ENCODE measurements around the gene GALNT18.

GRCh38 chr11:11498195-11498594 lies 123.6 kb downstream of the GALNT18 start:
- TF ChIP-seq, protein P1, sequence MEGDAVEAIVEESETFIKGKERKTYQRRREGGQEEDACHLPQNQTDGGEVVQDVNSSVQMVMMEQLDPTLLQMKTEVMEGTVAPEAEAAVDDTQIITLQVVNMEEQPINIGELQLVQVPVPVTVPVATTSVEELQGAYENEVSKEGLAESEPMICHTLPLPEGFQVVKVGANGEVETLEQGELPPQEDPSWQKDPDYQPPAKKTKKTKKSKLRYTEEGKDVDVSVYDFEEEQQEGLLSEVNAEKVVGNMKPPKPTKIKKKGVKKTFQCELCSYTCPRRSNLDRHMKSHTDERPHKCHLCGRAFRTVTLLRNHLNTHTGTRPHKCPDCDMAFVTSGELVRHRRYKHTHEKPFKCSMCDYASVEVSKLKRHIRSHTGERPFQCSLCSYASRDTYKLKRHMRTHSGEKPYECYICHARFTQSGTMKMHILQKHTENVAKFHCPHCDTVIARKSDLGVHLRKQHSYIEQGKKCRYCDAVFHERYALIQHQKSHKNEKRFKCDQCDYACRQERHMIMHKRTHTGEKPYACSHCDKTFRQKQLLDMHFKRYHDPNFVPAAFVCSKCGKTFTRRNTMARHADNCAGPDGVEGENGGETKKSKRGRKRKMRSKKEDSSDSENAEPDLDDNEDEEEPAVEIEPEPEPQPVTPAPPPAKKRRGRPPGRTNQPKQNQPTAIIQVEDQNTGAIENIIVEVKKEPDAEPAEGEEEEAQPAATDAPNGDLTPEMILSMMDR (conservative IDR thresholded peaks at IDR 0.05), result no peak
- no peak for TF ChIP-seq EZH2 (IDR thresholded peaks at IDR 0.05; ENCODE audit: low read depth)
